Islet of Langerhans (tissue), 1 donor: ENCODE results near the gene PLA2G3.
"Not testable (repeated sequence)": the region's sequence is repeated elsewhere in the genome, so short reads cannot be mapped to it uniquely, and the experiment has no call there.

Source experiments
- FAIRE-seq: peaks from one replicate; lab custom pipeline; 2011; peaks lifted over from hg19 to GRCh38; lab: Jason Lieb, UNC

The PLA2G3 gene

DNA sequence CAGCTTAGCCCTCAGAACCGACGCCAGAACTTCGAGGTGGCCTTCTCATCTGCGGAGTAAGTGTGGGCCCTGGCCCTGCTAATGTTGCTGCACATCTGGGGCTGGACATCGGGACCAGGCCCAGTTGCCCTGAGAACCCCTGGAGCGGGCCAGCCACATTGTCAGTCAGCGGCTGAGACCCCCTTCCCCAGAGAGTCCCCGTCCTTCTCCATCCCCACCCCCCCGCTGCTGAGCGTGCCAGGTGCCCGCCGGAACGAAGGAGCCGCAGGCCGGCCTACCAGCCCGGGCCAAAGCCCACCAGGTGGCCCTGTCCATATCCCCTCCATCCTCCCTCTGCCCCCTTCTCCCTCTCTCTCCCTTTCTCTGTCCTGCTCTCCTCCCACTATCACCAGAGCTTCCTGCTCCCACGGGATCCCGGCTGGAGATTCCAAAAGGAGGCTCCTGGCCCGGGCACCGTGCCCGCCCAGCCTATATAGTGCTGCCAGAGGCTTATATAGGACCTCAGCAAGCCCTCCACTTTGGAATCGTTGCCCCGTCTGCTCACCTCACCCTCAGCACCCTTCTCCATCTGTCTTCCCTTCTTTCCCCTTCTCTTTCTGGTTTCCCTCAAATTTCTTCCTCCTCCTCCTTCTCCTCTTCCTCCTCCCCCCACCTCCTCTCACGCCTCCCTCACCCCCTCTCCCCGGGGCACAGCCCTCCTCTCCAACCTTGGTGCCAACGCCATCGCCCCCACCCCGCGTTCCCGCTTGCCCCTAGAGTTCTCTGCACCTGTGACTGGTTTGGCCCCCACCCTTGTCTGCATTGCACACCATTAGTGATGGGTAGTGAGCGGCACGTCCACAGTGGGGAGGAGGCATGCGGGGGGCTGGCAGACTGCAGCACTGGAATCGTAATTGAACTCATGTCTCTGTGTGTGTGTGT, 40.2 kb downstream of the PLA2G3 start:
- FAIRE-seq, result no peak

DNA sequence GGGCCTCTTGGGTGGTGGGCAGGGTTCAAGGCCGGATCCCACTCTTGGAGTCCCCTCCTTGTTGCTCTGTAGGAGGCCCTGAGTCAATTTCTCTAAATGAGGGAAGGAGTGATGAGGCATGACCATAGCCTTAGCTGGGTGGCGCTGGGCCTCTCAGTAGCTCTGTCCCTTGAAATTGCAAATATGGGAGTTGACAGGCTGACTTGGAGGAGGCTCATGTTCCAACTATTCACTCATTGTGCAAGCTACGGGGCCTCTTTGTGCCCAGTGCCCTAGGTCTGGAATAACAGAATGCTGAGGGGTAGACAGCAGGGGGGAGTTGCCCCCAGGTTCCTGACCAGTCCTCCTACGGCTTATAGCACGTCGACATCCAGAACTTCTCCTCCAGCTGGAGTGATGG, 40.9 kb downstream of the PLA2G3 start:
- FAIRE-seq, result no peak

DNA sequence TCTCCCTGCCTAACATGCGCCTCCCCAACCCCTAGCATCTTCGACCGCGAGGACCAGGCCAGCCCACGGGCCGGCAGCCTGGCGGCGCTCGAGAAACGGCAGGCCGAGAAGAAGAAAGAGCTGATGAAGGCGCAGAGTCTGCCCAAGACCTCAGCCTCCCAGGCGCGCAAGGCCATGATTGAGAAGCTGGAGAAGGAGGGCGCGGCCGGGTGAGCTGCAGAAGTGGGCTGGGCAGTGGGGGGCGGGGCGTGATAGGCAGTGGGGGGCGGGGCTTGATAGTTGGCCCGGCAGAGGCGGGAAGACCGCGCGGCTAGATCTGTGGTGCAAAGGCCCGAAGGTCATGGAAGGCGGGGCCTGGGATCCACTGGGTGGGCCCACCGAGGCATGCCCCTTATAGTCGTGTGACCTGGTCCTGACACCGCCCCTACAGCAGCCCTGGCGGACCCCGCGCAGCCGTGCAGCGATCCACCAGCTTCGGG, 41.6 kb downstream of the PLA2G3 start:
- no peak for FAIRE-seq

DNA sequence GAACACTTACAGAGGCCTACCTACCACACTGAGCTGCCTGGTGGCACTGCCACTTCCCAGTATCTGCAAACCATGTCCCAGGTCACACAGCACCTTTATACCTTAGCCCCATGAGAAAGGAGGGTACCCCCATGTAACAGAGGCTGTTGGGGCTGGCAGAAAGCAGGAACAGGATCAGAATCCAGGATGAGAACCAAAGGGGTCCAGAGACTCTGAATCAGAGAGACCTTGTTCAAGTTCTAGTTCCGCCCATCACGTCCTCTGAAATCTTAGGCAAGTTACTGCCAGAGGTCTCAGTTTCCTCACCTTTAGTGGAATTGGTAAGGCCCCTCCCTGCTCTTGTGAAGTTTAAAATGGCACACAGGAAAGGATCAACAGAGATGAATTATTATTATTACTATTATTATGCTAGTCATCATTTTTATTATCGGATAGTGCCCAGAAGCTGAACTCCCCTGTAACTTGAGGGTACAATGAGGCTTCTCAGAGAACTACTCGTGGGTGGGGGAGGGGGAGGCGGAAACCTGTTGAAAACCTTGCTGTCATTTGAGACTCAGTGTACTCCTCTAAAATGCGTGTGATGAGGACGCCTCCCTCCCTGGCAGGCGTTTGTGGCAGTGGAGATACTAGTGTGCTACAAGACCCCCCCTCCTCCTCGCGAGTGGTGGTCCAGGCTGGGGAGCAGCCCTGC, 42.2 kb downstream of the PLA2G3 start:
- no peak for FAIRE-seq

DNA sequence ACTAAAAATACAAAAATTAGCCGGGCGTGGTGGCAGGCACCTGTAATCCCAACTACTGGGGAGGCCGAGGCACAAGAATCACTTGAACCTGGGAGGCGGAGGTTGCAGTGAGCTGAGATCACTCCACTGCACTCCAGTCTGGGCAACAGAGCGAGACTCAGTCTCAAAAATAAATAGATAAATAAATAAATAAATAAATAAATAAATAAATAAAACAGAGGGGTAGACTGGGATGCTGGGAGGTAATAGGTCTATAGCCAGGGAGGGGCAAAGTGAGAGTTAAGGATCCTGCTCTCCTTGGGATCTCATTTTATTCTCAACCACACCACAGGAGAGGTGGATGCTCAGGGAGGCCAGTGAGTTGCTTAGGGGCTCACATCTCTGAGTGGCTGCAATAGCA, 42.8 kb downstream of the PLA2G3 start:
- FAIRE-seq, result not testable (repeated sequence)

DNA sequence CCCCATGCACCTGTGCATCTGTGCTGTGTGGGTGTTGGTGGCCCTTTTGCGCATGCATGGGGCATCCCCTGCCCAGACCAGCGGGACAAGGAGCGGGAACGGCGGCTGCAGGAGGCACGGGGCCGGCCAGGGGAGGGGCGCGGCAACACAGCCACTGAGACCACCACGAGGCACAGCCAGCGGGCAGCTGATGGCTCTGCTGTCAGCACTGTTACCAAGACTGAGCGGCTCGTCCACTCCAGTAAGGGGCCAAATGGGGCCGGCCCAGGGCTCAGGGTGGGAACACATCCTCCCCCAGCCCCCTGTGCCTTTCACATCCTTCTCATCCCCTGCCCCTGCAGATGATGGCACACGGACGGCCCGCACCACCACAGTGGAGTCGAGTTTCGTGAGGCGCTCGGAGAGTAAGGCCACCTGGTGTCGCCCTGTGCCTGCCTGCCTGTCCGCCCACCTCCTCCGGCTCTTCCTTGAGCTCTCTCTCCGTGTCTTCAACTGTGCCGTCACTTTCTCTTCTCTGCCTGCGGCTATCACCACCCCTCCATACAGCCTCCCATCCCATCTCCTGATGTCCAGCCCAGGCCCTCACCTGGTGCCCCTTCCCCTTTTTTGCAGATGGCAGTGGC, 43.5 kb downstream of the PLA2G3 start:
- no peak for FAIRE-seq

DNA sequence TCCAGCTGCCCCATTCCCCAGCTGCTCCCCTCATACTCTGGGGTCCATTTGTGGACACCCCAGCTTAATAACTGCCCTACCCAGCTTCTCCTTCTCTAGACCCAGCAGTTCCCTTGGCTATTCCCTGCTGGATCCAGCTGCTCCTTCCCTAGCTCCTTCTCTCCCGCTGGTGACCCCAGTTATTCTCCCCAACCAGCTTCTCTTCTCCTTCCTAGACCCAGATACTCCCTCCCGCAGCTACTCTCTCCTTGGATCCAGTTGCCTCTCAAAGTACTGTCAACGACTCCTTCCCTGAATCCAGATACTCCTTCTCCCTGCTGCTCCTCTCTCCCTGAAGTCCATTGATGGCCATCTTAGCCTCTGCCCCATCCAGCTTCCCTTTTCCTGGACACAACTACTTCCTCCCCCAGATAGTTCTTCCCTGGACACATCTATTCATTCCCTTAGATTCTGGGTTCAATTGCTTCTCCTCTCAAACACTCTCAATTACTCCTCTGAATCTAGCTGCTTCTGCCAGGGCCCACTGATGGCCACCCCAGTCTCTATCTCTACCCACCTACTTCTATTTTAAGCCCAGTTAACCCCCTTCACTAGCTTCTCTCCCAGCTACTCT, 44.6 kb downstream of the PLA2G3 start:
- no peak for FAIRE-seq

DNA sequence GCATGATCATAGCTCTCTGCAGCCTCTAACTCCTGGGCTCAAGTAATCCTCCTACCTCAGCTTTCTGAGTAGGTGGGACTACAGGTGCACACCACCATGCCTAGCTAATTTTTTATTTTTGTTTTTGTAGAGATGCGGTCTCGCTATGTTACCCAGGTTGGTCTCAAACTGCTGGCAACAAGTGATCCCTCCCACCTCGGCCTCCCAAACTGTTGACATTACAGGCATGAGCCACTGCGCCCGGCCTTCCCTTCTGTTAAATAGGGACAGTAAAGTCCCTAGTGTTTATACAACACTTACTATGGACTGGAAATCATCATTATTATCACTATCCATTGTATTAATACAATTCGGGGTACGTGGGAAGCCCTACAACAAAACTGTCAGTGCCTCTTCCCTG, 45.6 kb downstream of the PLA2G3 start:
- FAIRE-seq, result no peak

DNA sequence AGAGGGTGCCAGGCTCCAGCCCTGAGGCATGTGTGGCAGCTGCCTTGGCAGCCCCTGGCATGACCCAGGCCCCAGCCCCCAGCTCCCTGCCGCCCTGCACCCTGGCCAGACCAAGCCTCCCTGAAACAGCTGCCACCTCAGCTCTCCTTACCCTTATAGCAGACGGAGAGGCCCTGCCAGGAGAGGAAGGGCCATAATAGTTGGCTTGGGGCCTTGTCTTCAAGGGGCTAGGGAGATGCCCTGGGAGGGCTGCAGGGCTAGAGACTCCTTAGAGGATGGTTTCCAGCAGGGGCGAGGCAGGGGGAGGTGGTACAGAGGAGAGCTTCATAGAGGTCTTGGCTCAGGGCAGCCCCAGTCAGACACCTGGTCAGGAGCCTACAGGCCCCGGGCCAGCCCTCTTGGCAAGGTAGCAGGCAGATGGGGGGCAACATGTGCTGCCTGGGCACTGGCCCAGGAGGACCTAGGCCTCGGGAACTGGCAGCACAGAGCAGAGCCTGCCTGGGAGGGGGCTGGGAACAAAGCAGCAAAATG, 46.2 kb downstream of the PLA2G3 start:
- FAIRE-seq, result no peak

DNA sequence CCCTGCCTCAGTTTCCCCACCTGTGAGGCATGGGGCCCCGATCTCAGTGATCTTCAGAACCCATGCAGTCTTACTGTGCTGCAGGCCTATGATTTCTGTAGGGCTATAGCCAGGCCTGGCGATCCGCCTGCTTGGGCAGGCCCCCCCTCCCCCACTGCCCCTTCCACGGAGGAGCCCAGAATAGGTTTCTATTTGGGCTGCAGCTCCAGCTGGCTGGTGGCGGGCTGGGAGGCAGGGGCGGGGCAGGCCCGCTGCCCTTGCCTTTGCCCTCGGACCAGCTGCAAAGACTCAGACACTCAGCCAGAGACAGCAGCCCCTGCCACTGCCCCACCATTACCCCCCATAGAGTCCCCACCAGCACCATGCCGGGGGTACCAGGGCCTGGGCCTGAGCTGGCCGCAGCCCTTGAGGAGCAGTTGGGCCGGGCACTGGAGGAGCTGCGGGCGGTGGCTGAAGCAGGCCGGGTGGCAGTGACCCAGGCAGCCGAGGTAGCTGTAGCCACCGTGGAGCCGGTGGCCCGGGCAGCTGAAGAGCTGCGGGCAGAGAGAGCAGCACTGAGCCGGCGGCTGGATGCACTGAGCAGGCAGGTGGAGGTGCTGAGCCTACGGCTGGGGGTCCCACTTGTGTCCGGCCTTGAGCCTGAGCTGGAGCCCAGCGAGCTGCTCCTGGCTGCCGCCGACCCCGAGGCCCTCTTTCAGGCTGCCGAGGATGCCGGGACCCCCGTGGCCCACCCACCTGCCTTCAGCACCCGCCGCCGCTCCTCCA, 47.0 kb downstream of the PLA2G3 start:
- FAIRE-seq, result no peak

DNA sequence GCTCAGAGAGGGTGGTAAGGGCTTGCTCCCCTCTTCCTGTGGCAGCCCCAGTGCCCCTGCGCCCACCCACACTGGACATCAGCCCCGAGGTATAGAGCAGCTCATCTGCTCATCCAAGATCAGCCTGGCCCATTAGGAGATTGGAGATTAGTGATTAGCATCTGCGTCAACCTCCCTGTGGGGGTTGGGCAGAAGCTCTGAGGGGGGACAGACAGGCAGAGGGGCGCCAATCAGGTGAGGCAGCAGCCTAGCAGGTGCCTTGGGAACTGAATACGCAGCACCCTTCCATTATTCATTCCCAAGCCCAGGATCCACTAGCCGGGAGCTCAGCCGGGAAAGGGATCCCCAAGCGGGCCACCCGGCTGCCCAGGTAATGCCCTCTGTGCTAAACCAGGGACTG, 48.1 kb downstream of the PLA2G3 start:
- FAIRE-seq, result no peak

DNA sequence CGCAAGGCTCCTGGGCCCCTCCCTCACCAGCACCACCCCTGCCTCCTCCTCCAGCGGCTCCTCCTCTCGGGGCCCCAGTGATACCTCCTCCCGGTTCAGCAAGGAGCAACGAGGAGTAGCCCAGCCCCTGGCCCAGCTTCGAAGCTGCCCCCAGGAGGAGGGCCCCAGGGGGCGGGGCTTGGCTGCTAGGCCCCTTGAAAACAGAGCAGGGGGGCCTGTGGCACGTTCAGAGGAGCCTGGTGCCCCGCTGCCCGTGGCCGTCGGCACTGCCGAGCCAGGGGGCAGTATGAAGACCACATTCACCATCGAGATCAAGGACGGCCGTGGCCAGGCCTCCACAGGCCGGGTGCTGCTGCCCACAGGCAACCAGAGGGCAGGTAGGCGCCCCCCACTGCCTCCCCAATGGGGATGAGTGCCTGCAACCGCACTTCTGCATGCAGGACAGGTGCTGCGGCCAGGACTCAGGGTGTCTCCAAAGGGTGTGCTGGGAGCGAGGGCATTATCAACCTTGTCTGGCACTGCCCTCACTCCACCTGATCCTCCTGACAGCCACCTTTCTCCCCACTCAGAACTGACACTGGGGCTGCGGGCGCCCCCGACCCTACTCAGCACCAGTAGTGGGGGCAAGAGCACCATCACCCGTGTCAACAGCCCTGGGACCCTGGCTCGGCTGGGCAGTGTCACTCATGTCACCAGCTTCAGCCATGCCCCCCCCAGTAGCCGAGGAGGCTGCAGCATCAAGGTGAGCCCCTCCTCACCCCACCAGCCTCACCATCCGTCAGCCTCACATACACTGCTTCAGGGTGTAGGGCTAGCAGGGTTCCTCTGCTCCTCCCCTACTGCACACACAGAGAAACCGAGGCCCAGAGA, 49.0 kb downstream of the PLA2G3 start:
- no peak for FAIRE-seq

DNA sequence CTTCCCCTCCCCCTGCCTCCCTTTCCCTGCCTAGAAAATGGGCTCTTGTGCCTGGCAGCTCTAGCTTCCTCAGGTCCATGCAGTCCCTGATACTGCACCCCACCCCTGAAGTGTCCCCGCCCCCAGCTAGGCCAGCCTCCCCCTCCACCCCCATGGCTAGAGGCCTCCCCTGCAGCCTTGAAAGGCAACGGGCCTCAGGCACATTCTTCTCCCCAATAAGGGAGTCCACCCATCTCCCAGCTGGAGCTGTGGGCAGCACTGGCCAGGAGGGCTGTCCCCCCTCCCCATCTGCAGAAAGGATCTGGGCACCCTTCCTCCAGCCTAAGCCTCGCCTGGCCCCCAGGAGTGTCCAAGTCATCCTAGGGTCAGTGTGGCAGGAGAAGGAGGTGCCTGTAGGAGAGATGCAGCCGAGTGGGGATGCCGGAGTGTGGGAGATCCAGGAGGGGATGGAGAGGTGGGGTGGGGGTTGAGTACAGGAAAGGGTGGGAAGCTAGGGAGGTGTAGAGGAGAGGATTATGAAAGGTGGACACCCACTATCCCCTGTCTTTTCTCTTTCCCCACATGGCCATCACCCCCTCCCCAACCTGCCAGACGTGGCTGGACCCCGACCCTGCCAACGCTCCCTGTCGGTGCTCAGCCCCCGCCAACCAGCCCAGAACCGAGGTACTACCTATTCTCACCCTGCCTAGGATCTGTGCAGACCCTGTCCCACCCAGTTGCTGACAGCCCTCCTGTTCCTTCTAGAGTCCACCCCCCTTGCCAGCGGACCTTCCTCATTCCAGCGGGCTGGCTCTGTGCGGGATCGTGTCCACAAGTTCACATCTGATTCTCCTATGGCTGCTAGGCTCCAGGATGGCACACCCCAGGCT, 49.9 kb downstream of the PLA2G3 start:
- no peak for FAIRE-seq

DNA sequence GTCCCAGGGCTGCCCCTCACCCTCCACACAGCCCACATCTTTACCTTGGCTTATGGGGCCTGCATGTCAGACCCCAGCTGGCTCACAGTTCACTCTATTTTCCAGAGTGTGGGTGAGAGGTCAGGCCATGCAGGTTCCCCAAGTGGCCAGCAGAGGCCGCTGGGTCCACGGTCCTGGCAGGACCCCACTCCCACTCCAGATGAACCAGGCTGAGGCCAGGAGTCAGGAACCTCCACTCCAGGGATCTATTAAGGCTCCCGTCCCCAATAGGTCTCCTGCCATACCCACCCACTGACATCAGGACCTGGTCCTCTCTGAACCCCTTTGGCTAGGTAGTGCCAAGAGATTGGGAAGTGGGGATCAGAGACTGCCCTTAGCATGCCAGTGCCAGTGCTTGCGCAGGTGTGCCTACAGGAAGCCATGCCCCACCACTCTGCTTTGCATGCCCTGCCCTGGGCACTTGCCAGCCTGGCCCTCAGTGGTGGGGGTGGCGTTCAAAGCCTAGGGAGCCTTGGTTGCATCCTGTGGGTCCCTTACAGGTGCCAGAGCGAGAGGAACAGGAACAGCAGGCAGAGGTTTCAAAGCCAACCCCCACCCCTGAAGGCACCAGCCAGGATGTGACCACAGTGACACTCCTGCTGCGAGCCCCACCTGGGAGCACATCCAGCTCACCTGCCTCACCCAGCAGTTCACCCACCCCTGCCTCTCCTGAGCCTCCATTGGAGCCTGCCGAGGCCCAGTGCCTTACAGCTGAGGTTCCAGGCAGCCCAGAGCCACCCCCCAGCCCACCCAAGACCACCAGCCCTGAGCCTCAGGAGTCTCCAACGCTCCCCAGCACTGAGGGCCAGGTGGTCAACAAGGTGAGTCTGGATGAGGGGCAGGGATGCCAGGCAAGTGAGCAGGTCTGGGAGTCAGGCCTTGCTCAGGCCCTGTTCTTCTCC, 50.9 kb downstream of the PLA2G3 start:
- no peak for FAIRE-seq

DNA sequence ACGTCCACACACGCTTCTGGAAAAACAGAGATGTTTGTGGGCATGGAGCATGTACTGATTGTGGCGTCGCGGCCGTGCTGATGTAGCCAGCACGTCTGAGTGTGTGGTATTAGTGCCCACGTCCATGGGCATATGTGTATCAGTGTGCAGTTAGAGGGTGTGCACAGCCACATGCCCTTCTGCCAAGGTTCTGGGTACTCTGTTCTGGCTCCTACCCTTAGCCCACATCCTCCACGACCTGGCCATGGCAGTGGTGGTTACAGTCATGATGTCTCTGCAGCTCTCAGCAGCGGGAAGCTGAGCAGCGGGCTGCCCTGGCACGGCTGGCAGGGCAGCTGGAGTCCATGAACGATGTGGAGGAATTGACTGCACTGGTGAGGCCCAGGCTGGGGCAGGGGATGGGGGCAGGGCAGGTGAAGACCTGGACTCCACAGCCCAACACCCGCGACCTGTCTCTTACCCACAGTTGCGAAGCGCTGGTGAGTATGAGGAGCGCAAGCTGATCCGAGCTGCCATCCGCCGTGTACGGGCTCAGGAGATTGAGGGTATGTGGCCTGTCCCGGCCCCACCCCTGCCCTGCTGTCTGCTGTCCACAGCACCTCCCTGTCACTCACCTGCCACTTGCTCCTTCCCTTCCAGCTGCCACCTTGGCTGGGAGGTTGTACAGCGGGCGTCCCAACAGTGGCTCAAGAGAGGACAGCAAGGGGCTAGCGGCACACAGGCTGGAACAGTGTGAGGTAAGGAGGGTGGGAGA, 51.9 kb downstream of the PLA2G3 start:
- FAIRE-seq, result no peak

DNA sequence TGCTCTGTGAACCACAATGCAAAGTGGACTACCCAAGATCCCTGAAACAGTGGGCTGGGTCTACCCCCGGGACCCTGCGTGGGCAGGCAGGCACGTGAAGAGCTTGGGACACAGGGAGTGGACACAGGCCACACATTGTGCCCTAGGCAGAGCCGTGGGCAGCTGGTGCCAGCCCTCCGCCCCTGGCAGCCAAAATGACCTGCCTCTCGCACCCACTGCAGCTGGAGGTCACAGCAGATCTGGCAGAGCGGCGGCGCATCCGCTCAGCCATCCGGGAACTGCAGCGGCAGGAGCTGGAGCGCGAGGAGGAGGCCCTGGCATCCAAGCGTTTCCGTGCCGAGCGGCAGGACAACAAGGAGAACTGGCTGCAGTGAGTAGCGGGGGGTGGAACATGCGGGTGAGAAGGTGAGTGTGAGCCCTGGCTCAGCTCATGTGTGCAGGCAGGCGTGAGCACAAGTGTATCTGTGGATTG, 52.5 kb downstream of the PLA2G3 start:
- no peak for FAIRE-seq

DNA sequence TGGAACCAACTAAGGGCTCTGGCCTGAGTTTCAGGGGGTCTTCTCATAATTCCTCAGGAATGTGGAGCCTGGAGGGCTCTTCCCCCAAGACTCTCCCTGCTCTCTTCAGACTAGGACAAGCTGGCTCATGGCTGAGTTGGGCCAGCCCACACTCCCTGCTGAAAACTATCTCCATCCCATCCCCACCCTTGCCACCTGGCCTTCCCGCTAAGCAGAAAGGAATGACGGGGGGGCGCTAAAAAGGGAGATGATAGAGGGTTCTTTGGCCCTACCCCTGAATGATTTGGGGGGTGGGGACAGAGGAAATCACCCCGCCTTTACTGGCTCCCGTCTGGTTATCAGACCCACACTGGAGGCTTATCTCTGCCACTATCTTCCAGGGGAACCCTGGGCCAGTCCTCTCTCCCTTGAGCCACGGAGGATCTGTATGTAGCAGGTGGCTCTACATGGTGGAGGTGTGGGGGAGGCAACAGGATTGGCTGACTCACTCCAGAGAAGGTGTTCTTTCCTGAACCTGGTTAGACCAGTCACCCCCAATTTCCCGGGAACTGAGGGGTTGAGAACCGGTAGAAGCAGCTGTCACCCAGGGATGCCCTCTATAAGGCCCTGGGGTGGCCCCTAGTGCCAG, 53.5 kb downstream of the PLA2G3 start:
- FAIRE-seq, result no peak
